ENCODE measurements around the gene OR4F15. TPM values are rescaled to one million over a fixed set of nuclear protein-coding genes. Genes with fewer than 3 reads are reported as not detected.

OR4F15 gene
- total RNA-seq, 1 experiment from 2014 or later = not detected

GRCh38 chr15:101807345-101807945 lies 4.6 kb upstream of the OR4F15 start:
- intact Hi-C loops (cut with micrococcal nuclease; ENCODE audit: unreplicated experiment) = no loop called here
- CTCF ChIA-PET = interaction anchor here (0.7 kb wide), 1 partner anchor 21 kb away, joined by 8 read pairs; no protein-coding TSS in a partner anchor
- peaks cover 7% of the 10 kb centered on the region for H3K27me3 Mint-ChIP-seq (ENCODE audit: insufficient read depth, unreplicated experiment)
- H3K4me1 Mint-ChIP-seq (ENCODE audit: low read depth, unreplicated experiment) = no peaks in the 10 kb centered on the region
- no peak for DNase-seq
- H3K36me3 ChIP-seq (ENCODE audit: control insufficient read depth, insufficient read depth, low read length) = no peaks in the 10 kb centered on the region
- no peak overlapping the region for H3K27ac Mint-ChIP-seq (ENCODE audit: unreplicated experiment)
- peaks cover 5% of the 10 kb centered on the region for H3K9me3 Mint-ChIP-seq (ENCODE audit: unreplicated experiment)
- no TSS peak for BruUV-seq (replicated peaks)
- H3K4me3 ChIP-seq (ENCODE audit: low read depth, low read length) = no peak overlapping the region
- no peaks in the 10 kb centered on the region for H3K9me3 ChIP-seq
- no peaks in the 10 kb centered on the region for H3K4me1 ChIP-seq
- no peak overlapping the region for H3K4me3 Mint-ChIP-seq (ENCODE audit: unreplicated experiment)
- POLR2A ChIA-PET = no interaction called here
- no peaks in the 10 kb centered on the region for H3K36me3 Mint-ChIP-seq (ENCODE audit: insufficient read depth, unreplicated experiment)
- TF ChIP-seq CTCF (IDR thresholded peaks at IDR 0.05; ENCODE audit: insufficient read depth in 1 of 2, low read depth in 1 of 2, low read length in 1 of 2, severe bottlenecking in 1 of 2, unreplicated experiment in 1 of 2) = no peak
- no peaks in the 10 kb centered on the region for H3K27me3 ChIP-seq (replicated peaks; ENCODE audit: control insufficient read depth, insufficient read depth, low read length)

DNA sequence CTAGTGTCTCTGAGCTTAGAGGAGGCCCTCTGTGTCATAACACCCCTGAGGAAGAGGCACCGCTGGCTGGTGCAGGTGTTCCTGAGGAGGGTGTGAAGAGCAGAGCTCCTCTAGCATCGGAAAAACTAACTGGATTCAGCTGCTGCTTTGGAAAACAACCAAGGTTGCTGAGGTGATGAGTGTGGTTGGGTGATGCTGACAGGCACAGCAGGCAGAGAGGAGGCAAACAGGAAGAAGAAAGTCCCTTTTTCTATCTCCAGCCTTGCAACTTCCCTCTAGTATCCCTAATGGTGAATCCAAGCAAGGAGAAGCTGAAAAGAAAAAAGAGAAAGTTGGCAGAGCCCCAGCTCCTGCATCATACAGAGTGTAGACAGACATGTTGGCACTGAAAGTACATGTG lies 3.8 kb upstream of the OR4F15 start:
- H3K27me3 Mint-ChIP-seq (ENCODE audit: insufficient read depth, unreplicated experiment) = peaks cover 13% of the 10 kb centered on the region
- intact Hi-C loops (cut with micrococcal nuclease; ENCODE audit: unreplicated experiment) = no loop called here
- CTCF ChIA-PET = interaction anchor here (0.7 kb wide), 1 partner anchor 22 kb away, joined by 8 read pairs; no protein-coding TSS in a partner anchor

GRCh38 chr15:101810456-101810855 lies 1.5 kb upstream of the OR4F15 start:
- Histone ChIP-seq H3K36me3 (ENCODE audit: control insufficient read depth, insufficient read depth, low read length) (no peaks in the 10 kb centered on the region), H3K4me1 (no peaks in the 10 kb centered on the region), H3K27me3 (replicated peaks; ENCODE audit: control insufficient read depth, insufficient read depth, low read length) (no peaks in the 10 kb centered on the region), H3K9me3 (no peaks in the 10 kb centered on the region), H3K4me3 (ENCODE audit: low read depth, low read length) (no peak overlapping the region)
- ChIA-PET POLR2A (no interaction called here), CTCF (no interaction called here)
- no peak for DNase-seq
- Mint-ChIP-seq H3K9me3 (ENCODE audit: unreplicated experiment) (no peaks in the 10 kb centered on the region), H3K36me3 (ENCODE audit: insufficient read depth, unreplicated experiment) (no peaks in the 10 kb centered on the region), H3K4me3 (ENCODE audit: unreplicated experiment) (no peak overlapping the region), H3K27ac (ENCODE audit: unreplicated experiment) (no peak overlapping the region), H3K4me1 (ENCODE audit: low read depth, unreplicated experiment) (no peaks in the 10 kb centered on the region), H3K27me3 (ENCODE audit: insufficient read depth, unreplicated experiment) (peaks cover 15% of the 10 kb centered on the region)
- no peak for TF ChIP-seq CTCF (IDR thresholded peaks at IDR 0.05; ENCODE audit: insufficient read depth in 1 of 2, low read depth in 1 of 2, low read length in 1 of 2, severe bottlenecking in 1 of 2, unreplicated experiment in 1 of 2)
- intact Hi-C loops (cut with micrococcal nuclease; ENCODE audit: unreplicated experiment) = no loop called here
- no TSS peak for BruUV-seq (replicated peaks)

More for the DNA sequence above, 3.8 kb upstream of the OR4F15 start:
- H3K27ac Mint-ChIP-seq (ENCODE audit: unreplicated experiment) = no peak overlapping the region
- no TSS peak for BruUV-seq (replicated peaks)
- H3K4me3 Mint-ChIP-seq (ENCODE audit: unreplicated experiment) = no peak overlapping the region
- H3K4me1 Mint-ChIP-seq (ENCODE audit: low read depth, unreplicated experiment) = no peaks in the 10 kb centered on the region
- no peak for DNase-seq
- POLR2A ChIA-PET = no interaction called here
- Histone ChIP-seq H3K4me1 (no peaks in the 10 kb centered on the region), H3K27me3 (replicated peaks; ENCODE audit: control insufficient read depth, insufficient read depth, low read length) (no peaks in the 10 kb centered on the region), H3K4me3 (ENCODE audit: low read depth, low read length) (no peak overlapping the region), H3K36me3 (ENCODE audit: control insufficient read depth, insufficient read depth, low read length) (no peaks in the 10 kb centered on the region), H3K9me3 (no peaks in the 10 kb centered on the region)
- H3K36me3 Mint-ChIP-seq (ENCODE audit: insufficient read depth, unreplicated experiment) = no peaks in the 10 kb centered on the region
- H3K9me3 Mint-ChIP-seq (ENCODE audit: unreplicated experiment) = no peaks in the 10 kb centered on the region
- no peak for TF ChIP-seq CTCF (IDR thresholded peaks at IDR 0.05; ENCODE audit: insufficient read depth in 1 of 2, low read depth in 1 of 2, low read length in 1 of 2, severe bottlenecking in 1 of 2, unreplicated experiment in 1 of 2)

Data from Caco-2 (cell line).